GM15510 (cell line): ENCODE measurements around the gene ZFPM1.
A peak's percentile ranks its signal among the peaks of the same experiment; 100 is the strongest.

Source experiments
- POLR2A ChIP-seq: IDR thresholded peaks from 3 replicates; pipeline ENCODE4 v1.6.1; 2011; ENCODE audit warnings: borderline replicate concordance; ENCODE audit not compliant: insufficient read length; ENCODE audit errors: extremely low read depth

ZFPM1 gene

DNA sequence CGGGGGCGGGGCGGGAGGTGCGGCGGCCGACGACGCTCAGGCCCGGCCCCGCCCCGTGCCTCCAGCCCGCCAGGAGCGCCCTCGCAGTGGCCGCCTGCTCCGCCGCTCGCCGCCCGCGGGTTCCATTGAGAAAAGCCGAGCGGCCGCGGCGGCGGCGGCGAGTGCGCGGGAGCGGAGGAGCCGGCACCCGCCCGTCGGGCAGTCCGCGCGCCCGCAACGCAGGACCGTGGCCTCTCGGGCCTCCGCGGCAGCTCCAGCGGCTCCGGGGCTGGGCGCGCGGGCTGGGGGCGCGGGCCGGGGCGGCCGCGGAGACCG lies at the start of gene ZFPM1:
ZFPM1 (plus strand) TSS at position 64 of the 315 bp plus-strand sequence. CDS start 359 bp downstream, outside the sequence.
- peak; percentile 59 for TF ChIP-seq POLR2A

- no peak for TF ChIP-seq POLR2A
These were observed 49.1 kb upstream of the ZFPM1 start for GRCh38 chr16:88403794-88404581.

DNA sequence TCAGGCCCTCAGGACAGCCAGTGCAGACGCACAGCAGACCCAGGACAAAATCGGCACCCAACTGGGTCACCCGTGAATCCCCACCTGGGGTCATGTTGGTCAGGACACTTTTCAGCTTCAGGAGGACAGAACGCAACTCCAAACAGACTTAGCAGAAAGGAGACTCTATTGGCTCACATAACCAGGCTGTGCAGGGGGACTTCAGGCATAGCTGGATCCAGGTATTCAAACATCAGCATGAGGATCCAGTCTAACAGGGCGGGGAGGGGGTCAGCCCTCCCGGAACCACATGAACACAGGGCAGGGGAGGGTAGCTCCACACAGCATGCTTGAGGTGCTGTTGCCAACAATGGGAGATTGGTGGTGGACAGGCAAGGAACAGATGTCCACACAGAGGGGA lies 48.3 kb upstream of the ZFPM1 start:
- no peak for TF ChIP-seq POLR2A

- no peak for TF ChIP-seq POLR2A
These were observed 47.6 kb upstream of the ZFPM1 start for GRCh38 chr16:88405216-88406060.

DNA sequence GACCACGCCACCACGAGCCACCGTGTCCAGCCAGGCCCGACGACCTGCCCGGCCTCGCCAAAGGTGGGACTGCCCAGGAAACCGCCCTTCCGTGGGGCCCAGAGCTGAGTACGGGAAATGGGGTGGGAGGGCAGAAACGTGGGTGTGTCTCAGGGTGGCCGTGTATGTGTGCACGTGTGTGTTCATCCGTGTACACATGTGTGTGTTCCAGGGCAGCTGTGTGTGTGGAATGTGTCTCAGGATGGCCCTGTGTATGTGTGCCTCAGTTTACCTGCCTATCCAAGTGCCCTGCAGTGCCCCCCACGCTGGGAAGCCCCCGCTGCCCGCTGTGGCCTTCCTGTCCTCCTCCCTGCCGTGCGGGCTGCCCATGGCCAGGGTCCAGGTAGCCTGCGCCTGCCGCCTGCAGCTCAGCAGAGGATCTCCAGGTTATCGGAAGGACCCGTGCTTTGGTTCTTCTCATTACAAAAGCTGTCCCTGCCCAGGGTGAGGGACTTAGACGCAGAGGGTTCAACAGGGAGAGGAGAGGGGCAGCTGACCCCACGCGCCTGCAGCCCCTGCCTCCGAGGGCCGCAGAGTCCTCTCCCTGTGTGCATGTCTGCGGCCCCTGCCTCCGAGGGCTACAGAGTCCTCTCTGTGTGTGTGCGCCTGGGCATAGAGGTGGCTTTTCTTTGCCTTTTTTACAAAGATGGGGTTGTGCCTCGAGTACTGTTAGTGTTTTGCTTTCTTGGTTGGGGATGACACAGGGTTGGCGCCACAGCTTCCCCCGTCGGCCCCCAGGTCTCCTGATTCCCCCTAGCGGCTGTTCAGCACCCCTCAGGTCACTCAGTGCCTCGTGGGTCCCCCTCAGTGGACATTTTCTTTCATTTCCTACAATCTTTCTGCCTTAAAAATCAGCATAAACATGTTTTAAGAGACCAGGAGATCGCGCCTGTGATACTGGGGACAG lies 46.7 kb upstream of the ZFPM1 start:
- TF ChIP-seq POLR2A: no peak

GRCh38 chr16:88407042-88407420 lies 46.0 kb upstream of the ZFPM1 start:
- no peak for TF ChIP-seq POLR2A

DNA sequence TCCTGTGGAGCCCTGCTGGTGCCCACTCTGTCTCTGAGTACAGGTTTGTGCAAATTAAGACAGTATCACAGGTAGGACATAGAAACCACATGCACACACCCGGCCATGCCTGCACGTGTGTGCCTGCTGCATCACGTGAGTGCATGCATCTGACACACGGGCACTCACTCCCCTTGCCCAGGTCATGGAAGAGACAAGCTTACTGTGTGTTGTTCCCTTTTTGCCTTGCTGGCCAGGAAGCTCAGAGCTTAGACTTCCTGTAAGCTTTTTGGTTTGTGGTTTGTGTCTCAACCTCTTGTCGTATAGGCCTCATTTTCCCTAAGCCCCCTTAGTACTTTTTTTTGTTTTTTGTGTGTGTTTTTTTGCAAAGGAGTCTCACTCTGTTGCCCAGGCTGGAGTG lies 45.3 kb upstream of the ZFPM1 start:
- no peak for TF ChIP-seq POLR2A

DNA sequence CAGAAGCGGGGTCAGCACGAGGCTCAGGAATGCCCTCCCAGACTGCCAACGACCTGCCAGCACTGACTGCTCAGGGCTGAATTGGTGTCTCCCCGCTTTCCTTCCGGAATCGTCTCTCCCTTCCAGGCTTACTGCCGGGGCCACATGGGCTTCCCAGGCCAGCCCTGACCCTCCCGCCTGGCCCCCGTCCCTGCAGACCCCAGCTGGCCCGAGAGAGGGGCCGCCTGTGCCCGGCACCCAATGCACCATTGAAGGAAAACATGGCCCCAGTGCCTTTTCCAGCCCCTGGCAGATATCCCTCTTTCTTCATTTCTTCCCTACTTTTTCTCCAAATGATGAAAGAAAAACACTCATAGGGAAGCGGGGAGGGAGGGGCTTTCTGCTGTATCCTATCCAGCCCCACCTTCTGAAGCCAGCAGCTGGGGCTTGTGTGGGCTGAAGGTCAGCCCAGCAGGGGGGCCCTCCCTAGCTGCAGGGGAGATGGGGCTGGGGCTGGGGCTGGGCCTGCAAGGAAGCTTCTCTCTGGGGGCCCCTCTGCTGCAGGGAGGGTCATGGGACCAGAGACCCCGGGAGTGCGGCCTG lies 44.4 kb upstream of the ZFPM1 start:
- TF ChIP-seq POLR2A: no peak

DNA sequence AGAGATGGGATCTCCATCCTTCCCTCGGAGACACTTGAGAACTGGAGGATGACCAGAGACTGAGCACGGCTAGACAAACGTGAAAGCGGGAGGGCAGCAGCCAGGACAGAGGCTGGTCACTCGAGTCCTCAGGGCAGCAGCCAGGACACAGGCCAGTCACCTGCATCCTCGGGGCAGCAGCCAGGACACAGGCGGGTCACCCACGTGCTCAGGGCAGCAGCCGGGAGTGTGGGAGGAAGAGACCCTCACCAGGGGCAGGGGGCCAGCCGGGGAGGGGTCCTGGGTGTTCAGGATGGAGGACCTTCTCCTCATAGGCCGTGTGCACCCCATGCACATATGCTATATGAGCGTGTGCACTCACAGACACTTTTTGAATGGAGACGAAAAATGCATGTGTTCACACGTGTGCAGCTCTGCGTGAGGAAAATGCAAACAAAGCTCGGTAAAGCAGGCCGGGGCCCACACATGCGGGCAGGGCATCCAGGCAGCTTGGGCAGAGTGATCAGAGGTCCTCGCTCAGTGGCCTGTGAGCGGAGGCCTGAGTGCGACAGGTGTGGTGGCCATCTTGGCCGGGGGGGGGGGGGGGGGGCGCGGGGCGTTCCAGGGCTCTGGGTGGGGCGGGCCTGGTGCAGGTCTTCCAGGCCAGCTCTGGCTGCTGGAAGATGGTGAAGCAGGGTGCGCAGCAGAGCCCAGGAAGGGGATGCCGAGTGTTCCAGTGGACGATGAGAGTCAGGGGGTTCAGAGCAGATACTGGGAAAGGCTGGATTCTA lies 43.6 kb upstream of the ZFPM1 start:
- TF ChIP-seq POLR2A: no peak

DNA sequence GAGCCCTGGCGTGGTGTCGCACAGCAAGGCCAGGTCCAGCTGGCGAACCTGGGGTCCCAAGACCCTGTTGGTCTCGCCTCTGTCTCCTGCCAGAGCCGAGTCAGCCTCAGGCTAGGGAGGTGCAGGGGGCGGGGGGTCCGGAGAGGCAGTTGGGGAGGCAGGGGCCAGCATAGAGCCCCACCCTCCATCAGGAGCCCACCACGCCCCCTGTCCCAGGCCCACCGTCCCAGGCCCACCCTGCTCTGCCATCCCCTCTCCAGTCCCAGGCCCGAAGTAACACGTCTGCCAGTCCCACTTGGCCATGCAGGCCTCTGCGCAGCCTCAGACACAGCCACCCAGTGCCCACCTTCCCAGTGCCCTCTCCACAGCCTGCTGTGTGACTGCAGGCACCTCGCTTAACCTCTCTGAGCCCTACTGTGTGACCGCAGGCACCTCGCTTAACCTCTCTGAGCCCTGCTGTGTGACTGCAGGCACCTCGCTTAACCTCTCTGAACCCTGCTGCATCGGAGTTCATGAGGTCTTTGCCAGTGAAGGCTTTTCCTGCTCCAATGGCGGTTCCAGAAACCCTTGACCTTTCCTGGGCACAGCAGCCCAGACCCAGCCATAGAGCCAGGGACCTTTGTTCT lies 41.0 kb upstream of the ZFPM1 start:
- no peak for TF ChIP-seq POLR2A

DNA sequence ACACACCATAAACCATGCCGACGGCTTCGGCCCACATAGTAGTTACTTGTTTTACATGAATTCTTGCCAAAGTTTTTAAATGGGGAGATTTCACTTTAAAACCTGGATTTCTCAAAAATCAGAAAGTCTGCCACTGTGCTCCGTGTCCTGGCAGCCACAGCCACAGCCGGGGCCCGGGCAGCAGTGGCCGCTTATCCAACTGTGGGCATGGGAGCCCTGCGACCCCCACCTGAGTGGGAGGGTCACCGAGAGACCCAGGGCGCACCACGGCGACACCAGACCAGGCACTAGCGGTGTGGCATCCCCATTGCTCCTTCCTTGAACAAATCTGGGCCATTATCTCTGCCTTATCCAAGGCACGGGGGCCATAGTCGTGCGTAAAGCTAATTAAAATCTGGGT lies 40.3 kb upstream of the ZFPM1 start:
- no peak for TF ChIP-seq POLR2A

DNA sequence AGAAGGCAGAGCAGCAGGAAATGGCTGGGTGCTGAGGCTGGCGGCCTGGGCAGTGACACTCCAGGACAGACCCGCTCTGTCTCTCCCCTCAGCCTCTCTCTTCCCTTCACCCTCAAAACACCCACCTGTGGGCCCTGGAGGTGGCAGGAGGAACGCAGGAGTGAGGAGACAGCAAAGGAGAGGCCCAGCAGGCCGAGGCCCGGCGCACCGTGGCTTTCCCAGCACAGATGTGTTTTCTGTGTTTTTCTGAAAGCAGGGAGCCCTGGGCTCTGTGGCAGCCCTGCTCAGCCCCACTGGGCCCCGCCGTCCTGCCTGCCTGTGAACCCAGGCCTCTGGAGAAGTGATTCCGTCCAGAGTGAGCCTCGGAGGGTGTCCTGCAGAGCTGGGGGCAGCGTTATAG lies 39.8 kb upstream of the ZFPM1 start:
- no peak for TF ChIP-seq POLR2A

DNA sequence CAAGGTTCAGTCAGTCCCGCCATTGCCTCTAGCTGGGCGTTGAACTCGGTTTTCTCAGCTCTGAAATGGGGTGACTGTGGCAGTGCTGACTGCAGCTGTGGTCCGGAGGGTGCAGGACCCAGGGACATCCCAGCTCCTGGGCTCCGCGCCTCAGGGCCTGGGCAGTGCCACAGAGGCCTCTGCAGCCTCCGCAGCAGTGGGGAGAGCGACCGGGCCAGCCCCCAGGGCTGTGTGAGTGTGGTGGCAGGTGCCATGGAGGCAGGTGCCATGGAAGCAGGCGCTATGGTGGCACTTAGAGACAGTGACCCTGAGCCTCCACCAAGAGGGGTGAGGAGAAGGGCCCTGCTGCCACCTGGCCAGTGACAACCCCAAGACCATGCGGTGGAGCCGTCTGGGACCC lies 39.4 kb upstream of the ZFPM1 start:
- no peak for TF ChIP-seq POLR2A

GRCh38 chr16:88414521-88415380 lies 38.3 kb upstream of the ZFPM1 start:
- no peak for TF ChIP-seq POLR2A

DNA sequence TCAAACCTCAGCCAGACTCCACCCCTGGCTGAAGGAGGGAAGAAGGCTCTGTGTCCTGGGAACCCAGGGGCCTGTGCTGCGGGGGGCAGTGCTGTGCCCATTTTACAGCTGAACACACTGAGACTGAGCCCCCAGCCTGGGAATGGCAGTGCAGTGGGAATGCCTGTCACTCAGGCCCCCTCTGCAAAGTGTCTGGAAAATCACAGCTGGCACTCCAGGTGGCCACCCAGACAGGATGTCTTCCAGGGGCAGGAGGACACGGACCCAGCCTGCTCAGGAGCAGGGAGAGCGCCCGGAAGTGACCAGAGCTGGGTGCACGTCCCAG lies 37.7 kb upstream of the ZFPM1 start:
- TF ChIP-seq POLR2A: no peak
